ENCODE results near the gene KYAT1. TPM values are rescaled to one million over a fixed set of nuclear protein-coding genes. Genes with fewer than 3 reads are reported as not detected.

The KYAT1 gene
- total RNA-seq, 1 experiment from 2014 or later: 14.6 TPM

GRCh38 chr9:128898382-128898781 lies 16.6 kb upstream of the KYAT1 start:
- H3K4ac ChIP-seq (ENCODE audit: low read depth, low read length): no peak overlapping the region
- no peak overlapping the region for H2BK120ac ChIP-seq (ENCODE audit: low read depth, low read length, poor library complexity, severe bottlenecking)
- no peak overlapping the region for H3T11ph ChIP-seq (ENCODE audit: low read length)
- H3K27ac Mint-ChIP-seq: peak overlapping the region; percentile 68 to 85 (median 83)
- no peak overlapping the region for H2BK15ac ChIP-seq (ENCODE audit: low read depth, low read length)
- peaks cover 14 to 35% (median 26%) of the 10 kb centered on the region in 3 experiments for H3K36me3 Mint-ChIP-seq (ENCODE audit: insufficient read depth in 1 of 3, low read depth in 3 of 3)
- no peaks in the 10 kb centered on the region for H3K9me3 Mint-ChIP-seq
- DNase-seq: no peak
- no CpG with 5 or more reads among the region's 5 CpGs for WGBS (ENCODE audit: extremely low coverage, insufficient read length, low lambda C conversion rate)
- H3K9ac ChIP-seq (ENCODE audit: extremely low read depth, insufficient read length, low read length): no peak overlapping the region
- H3K14ac ChIP-seq (ENCODE audit: insufficient read depth, low read length): no peak overlapping the region
- H3K18ac ChIP-seq (ENCODE audit: insufficient read length, low read depth, low read length): no peak overlapping the region
- TF ChIP-seq, protein P1, sequence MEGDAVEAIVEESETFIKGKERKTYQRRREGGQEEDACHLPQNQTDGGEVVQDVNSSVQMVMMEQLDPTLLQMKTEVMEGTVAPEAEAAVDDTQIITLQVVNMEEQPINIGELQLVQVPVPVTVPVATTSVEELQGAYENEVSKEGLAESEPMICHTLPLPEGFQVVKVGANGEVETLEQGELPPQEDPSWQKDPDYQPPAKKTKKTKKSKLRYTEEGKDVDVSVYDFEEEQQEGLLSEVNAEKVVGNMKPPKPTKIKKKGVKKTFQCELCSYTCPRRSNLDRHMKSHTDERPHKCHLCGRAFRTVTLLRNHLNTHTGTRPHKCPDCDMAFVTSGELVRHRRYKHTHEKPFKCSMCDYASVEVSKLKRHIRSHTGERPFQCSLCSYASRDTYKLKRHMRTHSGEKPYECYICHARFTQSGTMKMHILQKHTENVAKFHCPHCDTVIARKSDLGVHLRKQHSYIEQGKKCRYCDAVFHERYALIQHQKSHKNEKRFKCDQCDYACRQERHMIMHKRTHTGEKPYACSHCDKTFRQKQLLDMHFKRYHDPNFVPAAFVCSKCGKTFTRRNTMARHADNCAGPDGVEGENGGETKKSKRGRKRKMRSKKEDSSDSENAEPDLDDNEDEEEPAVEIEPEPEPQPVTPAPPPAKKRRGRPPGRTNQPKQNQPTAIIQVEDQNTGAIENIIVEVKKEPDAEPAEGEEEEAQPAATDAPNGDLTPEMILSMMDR (conservative IDR thresholded peaks at IDR 0.05): no peak
- no peak overlapping the region for H4K91ac ChIP-seq (ENCODE audit: insufficient read length, low read depth, low read length)
- no peaks in the 10 kb centered on the region for H3K9me3 ChIP-seq (ENCODE audit: control insufficient read depth, low read depth, low read length)
- H2AFZ ChIP-seq (ENCODE audit: low read length): no peak overlapping the region
- H4K8ac ChIP-seq (replicated peaks; ENCODE audit: insufficient read length, low read depth, low read length): no peak overlapping the region
- no peak overlapping the region for H2BK20ac ChIP-seq (ENCODE audit: low read depth, low read length, poor library complexity, severe bottlenecking)
- no peak overlapping the region for H3K4me2 ChIP-seq (ENCODE audit: insufficient read depth, insufficient read length, low read length)
- H2AK5ac ChIP-seq (ENCODE audit: insufficient read length, low read length): no peak overlapping the region
- H3K4me3 Mint-ChIP-seq: no peak overlapping the region
- H2BK5ac ChIP-seq (ENCODE audit: insufficient read length, low read length): no peak overlapping the region
- no peak overlapping the region for H4K5ac ChIP-seq (ENCODE audit: insufficient read length, low read depth, low read length)
- no peaks in the 10 kb centered on the region for H4K20me1 ChIP-seq (ENCODE audit: control insufficient read depth, insufficient read depth, insufficient read length)
- H3K4me1 Mint-ChIP-seq: peaks cover 15 to 25% of the 10 kb centered on the region in 2 experiments
- no peaks in the 10 kb centered on the region for H3K23me2 ChIP-seq (ENCODE audit: insufficient read length, low read depth, low read length, poor library complexity, severe bottlenecking)
- peaks cover 3% of the 10 kb centered on the region; the same call in 1 of the 2 replicates for H3K79me2 ChIP-seq (ENCODE audit: insufficient read depth, low read length)
- no peaks in the 10 kb centered on the region for H3K27me3 ChIP-seq (ENCODE audit: insufficient read depth, low read length)
- H3K56ac ChIP-seq (ENCODE audit: insufficient read length, low read depth, low read length): no peak overlapping the region
- H3K4me1 ChIP-seq (ENCODE audit: insufficient read depth, low read length): no peaks in the 10 kb centered on the region; the same call in 1 of the 2 replicates
- no peak overlapping the region for H3K23ac ChIP-seq (ENCODE audit: insufficient read length, low read depth, low read length)
- no peaks in the 10 kb centered on the region for H3K79me1 ChIP-seq (ENCODE audit: insufficient read depth, low read depth, low read length, poor library complexity, severe bottlenecking)
- H3K27ac ChIP-seq (ENCODE audit: insufficient read length, low read depth, low read length): no peak overlapping the region
- H3K27me3 Mint-ChIP-seq (ENCODE audit: low read depth): no peaks in the 10 kb centered on the region
- H2BK12ac ChIP-seq (ENCODE audit: insufficient read length, low read depth, low read length): no peak overlapping the region
